Measurements from ENCODE around the gene CSF2RB. TPM values are rescaled to one million over a fixed set of nuclear protein-coding genes. Genes with fewer than 3 reads are reported as not detected.

Gene CSF2RB
- polyA plus RNA-seq, 4 donors: 0.22 to 5.4 (median 1.9) TPM

- no peaks in the 10 kb centered on the region for H3K36me3 ChIP-seq (ENCODE audit: control insufficient read depth in 3 of 3, insufficient read depth in 2 of 3, low read depth in 1 of 3, low read length in 3 of 3)
- no peaks in the 10 kb centered on the region for H3K27me3 ChIP-seq (ENCODE audit: control insufficient read depth in 3 of 3, insufficient read depth in 3 of 3, low read length in 3 of 3)
- DNase-seq: no peak
- H3K4me3 ChIP-seq (ENCODE audit: low read depth in 1 of 3, low read length in 3 of 3): no peak overlapping the region
- H3K9me3 ChIP-seq (ENCODE audit: control insufficient read depth in 2 of 2, insufficient read depth in 1 of 2, low read depth in 1 of 2, low read length in 1 of 2): no peaks in the 10 kb centered on the region
- no peak for FAIRE-seq
- H3K27ac ChIP-seq (ENCODE audit: low read depth in 1 of 3, low read length in 2 of 3): no peak overlapping the region
- 81 to 86% (median 85%) methylated on average over 9 to 10 of the region's 10 CpGs for WGBS, 3 donors
- no peaks in the 10 kb centered on the region for H3K4me1 ChIP-seq (ENCODE audit: control insufficient read depth in 3 of 3, insufficient read depth in 2 of 3, low read depth in 1 of 3, low read length in 2 of 3)
Observed at GRCh38 chr22:36934418-36935312, 21.2 kb downstream of the CSF2RB start.

GRCh38 chr22:36935313-36935610, 21.8 kb downstream of the CSF2RB start:
- Histone ChIP-seq H3K27ac (ENCODE audit: low read depth in 1 of 3, low read length in 2 of 3) (no peak overlapping the region), H3K4me3 (ENCODE audit: low read depth in 1 of 3, low read length in 3 of 3) (no peak overlapping the region), H3K4me1 (ENCODE audit: control insufficient read depth in 3 of 3, insufficient read depth in 2 of 3, low read depth in 1 of 3, low read length in 2 of 3) (no peaks in the 10 kb centered on the region), H3K9me3 (ENCODE audit: control insufficient read depth in 2 of 2, insufficient read depth in 1 of 2, low read depth in 1 of 2, low read length in 1 of 2) (no peaks in the 10 kb centered on the region), H3K36me3 (ENCODE audit: control insufficient read depth in 3 of 3, insufficient read depth in 2 of 3, low read depth in 1 of 3, low read length in 3 of 3) (no peaks in the 10 kb centered on the region), H3K27me3 (ENCODE audit: control insufficient read depth in 3 of 3, insufficient read depth in 3 of 3, low read length in 3 of 3) (no peaks in the 10 kb centered on the region)
- no peak for FAIRE-seq
- no peak for DNase-seq
- WGBS, 3 donors: 87 to 90% (median 87%) methylated on average over 7 of the region's 7 CpGs

- DNase-seq: no peak
- no peaks in the 10 kb centered on the region for H3K36me3 ChIP-seq (ENCODE audit: control insufficient read depth in 3 of 3, insufficient read depth in 2 of 3, low read depth in 1 of 3, low read length in 3 of 3)
- no peak for FAIRE-seq
- WGBS, 3 donors: 74 to 89% (median 74%) methylated on average over 3 of the region's 3 CpGs
- no peaks in the 10 kb centered on the region for H3K9me3 ChIP-seq (ENCODE audit: control insufficient read depth in 2 of 2, insufficient read depth in 1 of 2, low read depth in 1 of 2, low read length in 1 of 2)
- no peaks in the 10 kb centered on the region for H3K27me3 ChIP-seq (ENCODE audit: control insufficient read depth in 3 of 3, insufficient read depth in 3 of 3, low read length in 3 of 3)
- H3K4me1 ChIP-seq (ENCODE audit: control insufficient read depth in 3 of 3, insufficient read depth in 2 of 3, low read depth in 1 of 3, low read length in 2 of 3): no peaks in the 10 kb centered on the region
- no peak overlapping the region for H3K4me3 ChIP-seq (ENCODE audit: low read depth in 1 of 3, low read length in 3 of 3)
- H3K27ac ChIP-seq (ENCODE audit: low read depth in 1 of 3, low read length in 2 of 3): no peak overlapping the region
Observed at GRCh38 chr22:36935694-36936093, 22.3 kb downstream of the CSF2RB start.

GRCh38 chr22:36936362-36937116, 23.1 kb downstream of the CSF2RB start:
- Histone ChIP-seq H3K4me1 (ENCODE audit: control insufficient read depth in 3 of 3, insufficient read depth in 2 of 3, low read depth in 1 of 3, low read length in 2 of 3) (no peaks in the 10 kb centered on the region), H3K36me3 (ENCODE audit: control insufficient read depth in 3 of 3, insufficient read depth in 2 of 3, low read depth in 1 of 3, low read length in 3 of 3) (no peaks in the 10 kb centered on the region), H3K27me3 (ENCODE audit: control insufficient read depth in 3 of 3, insufficient read depth in 3 of 3, low read length in 3 of 3) (no peaks in the 10 kb centered on the region), H3K27ac (ENCODE audit: low read depth in 1 of 3, low read length in 2 of 3) (no peak overlapping the region), H3K9me3 (ENCODE audit: control insufficient read depth in 2 of 2, insufficient read depth in 1 of 2, low read depth in 1 of 2, low read length in 1 of 2) (no peaks in the 10 kb centered on the region), H3K4me3 (ENCODE audit: low read depth in 1 of 3, low read length in 3 of 3) (no peak overlapping the region)
- DNase-seq: no peak
- 72 to 79% (median 79%) methylated on average over 19 to 20 of the region's 20 CpGs for WGBS, 3 donors
- no peak for FAIRE-seq

GRCh38 chr22:36937319-36938027, 24.0 kb downstream of the CSF2RB start:
- Histone ChIP-seq H3K9me3 (ENCODE audit: control insufficient read depth in 2 of 2, insufficient read depth in 1 of 2, low read depth in 1 of 2, low read length in 1 of 2) (no peaks in the 10 kb centered on the region), H3K4me3 (ENCODE audit: low read depth in 1 of 3, low read length in 3 of 3) (no peak overlapping the region), H3K4me1 (ENCODE audit: control insufficient read depth in 3 of 3, insufficient read depth in 2 of 3, low read depth in 1 of 3, low read length in 2 of 3) (no peaks in the 10 kb centered on the region), H3K27me3 (ENCODE audit: control insufficient read depth in 3 of 3, insufficient read depth in 3 of 3, low read length in 3 of 3) (no peaks in the 10 kb centered on the region), H3K36me3 (ENCODE audit: control insufficient read depth in 3 of 3, insufficient read depth in 2 of 3, low read depth in 1 of 3, low read length in 3 of 3) (no peaks in the 10 kb centered on the region), H3K27ac (ENCODE audit: low read depth in 1 of 3, low read length in 2 of 3) (no peak overlapping the region)
- 81 to 88% (median 81%) methylated on average over 14 of the region's 14 CpGs for whole genome bisulfite sequencing, 3 donors
- FAIRE-seq (no peak), DNase-seq (no peak)

- 83 to 90% (median 88%) methylated on average over 12 of the region's 12 CpGs for WGBS, 3 donors
- Histone ChIP-seq H3K36me3 (ENCODE audit: control insufficient read depth in 3 of 3, insufficient read depth in 2 of 3, low read depth in 1 of 3, low read length in 3 of 3) (no peaks in the 10 kb centered on the region), H3K27me3 (ENCODE audit: control insufficient read depth in 3 of 3, insufficient read depth in 3 of 3, low read length in 3 of 3) (no peaks in the 10 kb centered on the region), H3K4me3 (ENCODE audit: low read depth in 1 of 3, low read length in 3 of 3) (no peak overlapping the region), H3K9me3 (ENCODE audit: control insufficient read depth in 2 of 2, insufficient read depth in 1 of 2, low read depth in 1 of 2, low read length in 1 of 2) (no peaks in the 10 kb centered on the region), H3K27ac (ENCODE audit: low read depth in 1 of 3, low read length in 2 of 3) (no peak overlapping the region), H3K4me1 (ENCODE audit: control insufficient read depth in 3 of 3, insufficient read depth in 2 of 3, low read depth in 1 of 3, low read length in 2 of 3) (no peaks in the 10 kb centered on the region)
- DNase-seq: no peak
- FAIRE-seq: no peak
Observed at GRCh38 chr22:36938028-36938425, 24.6 kb downstream of the CSF2RB start.

- H3K4me1 ChIP-seq (ENCODE audit: control insufficient read depth in 3 of 3, insufficient read depth in 2 of 3, low read depth in 1 of 3, low read length in 2 of 3): no peaks in the 10 kb centered on the region
- FAIRE-seq: no peak
- H3K4me3 ChIP-seq (ENCODE audit: low read depth in 1 of 3, low read length in 3 of 3): no peak overlapping the region
- no peaks in the 10 kb centered on the region for H3K9me3 ChIP-seq (ENCODE audit: control insufficient read depth in 2 of 2, insufficient read depth in 1 of 2, low read depth in 1 of 2, low read length in 1 of 2)
- no peak overlapping the region for H3K27ac ChIP-seq (ENCODE audit: low read depth in 1 of 3, low read length in 2 of 3)
- WGBS, 3 donors: 86 to 91% (median 89%) methylated on average over 13 of the region's 13 CpGs
- H3K27me3 ChIP-seq (ENCODE audit: control insufficient read depth in 3 of 3, insufficient read depth in 3 of 3, low read length in 3 of 3): no peaks in the 10 kb centered on the region
- DNase-seq: no peak
- no peaks in the 10 kb centered on the region for H3K36me3 ChIP-seq (ENCODE audit: control insufficient read depth in 3 of 3, insufficient read depth in 2 of 3, low read depth in 1 of 3, low read length in 3 of 3)
Observed at GRCh38 chr22:36938886-36939285, 25.5 kb downstream of the CSF2RB start.

GRCh38 chr22:36940676-36941075, 27.2 kb downstream of the CSF2RB start:
- no peak for FAIRE-seq
- DNase-seq: no peak
- no peaks in the 10 kb centered on the region for H3K9me3 ChIP-seq (ENCODE audit: control insufficient read depth in 2 of 2, insufficient read depth in 1 of 2, low read depth in 1 of 2, low read length in 1 of 2)
- H3K4me1 ChIP-seq (ENCODE audit: control insufficient read depth in 3 of 3, insufficient read depth in 2 of 3, low read depth in 1 of 3, low read length in 2 of 3): no peaks in the 10 kb centered on the region
- H3K4me3 ChIP-seq (ENCODE audit: low read depth in 1 of 3, low read length in 3 of 3): no peak overlapping the region
- no peak overlapping the region for H3K27ac ChIP-seq (ENCODE audit: low read depth in 1 of 3, low read length in 2 of 3)
- H3K36me3 ChIP-seq (ENCODE audit: control insufficient read depth in 3 of 3, insufficient read depth in 2 of 3, low read depth in 1 of 3, low read length in 3 of 3): no peaks in the 10 kb centered on the region
- no peaks in the 10 kb centered on the region for H3K27me3 ChIP-seq (ENCODE audit: control insufficient read depth in 3 of 3, insufficient read depth in 3 of 3, low read length in 3 of 3)
- 45 to 54% (median 47%) methylated on average over 5 of the region's 5 CpGs for WGBS, 3 donors
